GM23338 (cell line): ENCODE results near the gene GBP6.

Experiments used
- EZH2 ChIP-seq: fragments of 200-600 bp; sonication (generic); IDR thresholded peaks from one replicate; pipeline ENCODE4 v1.8.0; 2017; ENCODE audit warnings: antibody characterized with exemption, mild to moderate bottlenecking, low read depth; ENCODE audit not compliant: unreplicated experiment
- EZH2phosphoT487 ChIP-seq: fragments of 200-600 bp; sonication (generic); IDR thresholded peaks from one replicate; pipeline ENCODE4 v1.8.1; 2018; ENCODE audit warnings: antibody characterized with exemption; ENCODE audit not compliant: unreplicated experiment
- JUNB ChIP-seq: IDR thresholded peaks from one replicate; pipeline ENCODE4 v1.6.1; 2016; ENCODE audit warnings: antibody characterized with exemption; ENCODE audit not compliant: unreplicated experiment
- POLR2AphosphoS5 ChIP-seq: IDR thresholded peaks from 2 replicates; pipeline ENCODE4 v1.6.1; 2016; ENCODE audit warnings: antibody characterized with exemption, low read depth
- ZNF331 ChIP-seq: fragments of 250-450 bp; sonication (Bioruptor Pico); IDR thresholded peaks from 2 replicates; pipeline ENCODE4 v1.5.0; 2020; ENCODE audit warnings: low read depth, mild to moderate bottlenecking, moderate library complexity
- TF ChIP-seq, protein P1 (sequence below), 2 experiments: fragments of 200-600 bp in 1 of 2; sonication (generic) in 1 of 2; conservative IDR thresholded peaks; 2 replicates each; pipeline versions ENCODE4 v1.5.1 to v1.6.1; 2016 to 2017; ENCODE audit warnings: antibody characterized with exemption in 2 of 2, low read depth in 2 of 2, mild to moderate bottlenecking in 2 of 2, moderate library complexity in 1 of 2
- TF ChIP-seq, protein P2 (sequence below): IDR thresholded peaks from one replicate; pipeline ENCODE4 v1.6.1; 2018; ENCODE audit warnings: antibody characterized with exemption; ENCODE audit not compliant: unreplicated experiment
- TF ChIP-seq, protein P3 (sequence below): IDR thresholded peaks from 2 replicates; pipeline ENCODE4 v1.6.1; 2016; ENCODE audit warnings: antibody characterized with exemption

- TF ChIP-seq EZH2, result no peak
- TF ChIP-seq, protein P1, sequence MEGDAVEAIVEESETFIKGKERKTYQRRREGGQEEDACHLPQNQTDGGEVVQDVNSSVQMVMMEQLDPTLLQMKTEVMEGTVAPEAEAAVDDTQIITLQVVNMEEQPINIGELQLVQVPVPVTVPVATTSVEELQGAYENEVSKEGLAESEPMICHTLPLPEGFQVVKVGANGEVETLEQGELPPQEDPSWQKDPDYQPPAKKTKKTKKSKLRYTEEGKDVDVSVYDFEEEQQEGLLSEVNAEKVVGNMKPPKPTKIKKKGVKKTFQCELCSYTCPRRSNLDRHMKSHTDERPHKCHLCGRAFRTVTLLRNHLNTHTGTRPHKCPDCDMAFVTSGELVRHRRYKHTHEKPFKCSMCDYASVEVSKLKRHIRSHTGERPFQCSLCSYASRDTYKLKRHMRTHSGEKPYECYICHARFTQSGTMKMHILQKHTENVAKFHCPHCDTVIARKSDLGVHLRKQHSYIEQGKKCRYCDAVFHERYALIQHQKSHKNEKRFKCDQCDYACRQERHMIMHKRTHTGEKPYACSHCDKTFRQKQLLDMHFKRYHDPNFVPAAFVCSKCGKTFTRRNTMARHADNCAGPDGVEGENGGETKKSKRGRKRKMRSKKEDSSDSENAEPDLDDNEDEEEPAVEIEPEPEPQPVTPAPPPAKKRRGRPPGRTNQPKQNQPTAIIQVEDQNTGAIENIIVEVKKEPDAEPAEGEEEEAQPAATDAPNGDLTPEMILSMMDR (conservative IDR thresholded peaks at IDR 0.05; ENCODE audit: low read depth in 2 of 2), result no peak
- TF ChIP-seq JUNB, result no peak
- TF ChIP-seq POLR2AphosphoS5, result no peak
- TF ChIP-seq, protein P2, sequence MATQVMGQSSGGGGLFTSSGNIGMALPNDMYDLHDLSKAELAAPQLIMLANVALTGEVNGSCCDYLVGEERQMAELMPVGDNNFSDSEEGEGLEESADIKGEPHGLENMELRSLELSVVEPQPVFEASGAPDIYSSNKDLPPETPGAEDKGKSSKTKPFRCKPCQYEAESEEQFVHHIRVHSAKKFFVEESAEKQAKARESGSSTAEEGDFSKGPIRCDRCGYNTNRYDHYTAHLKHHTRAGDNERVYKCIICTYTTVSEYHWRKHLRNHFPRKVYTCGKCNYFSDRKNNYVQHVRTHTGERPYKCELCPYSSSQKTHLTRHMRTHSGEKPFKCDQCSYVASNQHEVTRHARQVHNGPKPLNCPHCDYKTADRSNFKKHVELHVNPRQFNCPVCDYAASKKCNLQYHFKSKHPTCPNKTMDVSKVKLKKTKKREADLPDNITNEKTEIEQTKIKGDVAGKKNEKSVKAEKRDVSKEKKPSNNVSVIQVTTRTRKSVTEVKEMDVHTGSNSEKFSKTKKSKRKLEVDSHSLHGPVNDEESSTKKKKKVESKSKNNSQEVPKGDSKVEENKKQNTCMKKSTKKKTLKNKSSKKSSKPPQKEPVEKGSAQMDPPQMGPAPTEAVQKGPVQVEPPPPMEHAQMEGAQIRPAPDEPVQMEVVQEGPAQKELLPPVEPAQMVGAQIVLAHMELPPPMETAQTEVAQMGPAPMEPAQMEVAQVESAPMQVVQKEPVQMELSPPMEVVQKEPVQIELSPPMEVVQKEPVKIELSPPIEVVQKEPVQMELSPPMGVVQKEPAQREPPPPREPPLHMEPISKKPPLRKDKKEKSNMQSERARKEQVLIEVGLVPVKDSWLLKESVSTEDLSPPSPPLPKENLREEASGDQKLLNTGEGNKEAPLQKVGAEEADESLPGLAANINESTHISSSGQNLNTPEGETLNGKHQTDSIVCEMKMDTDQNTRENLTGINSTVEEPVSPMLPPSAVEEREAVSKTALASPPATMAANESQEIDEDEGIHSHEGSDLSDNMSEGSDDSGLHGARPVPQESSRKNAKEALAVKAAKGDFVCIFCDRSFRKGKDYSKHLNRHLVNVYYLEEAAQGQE, result no peak
- no peak for TF ChIP-seq EZH2phosphoT487
- TF ChIP-seq, protein P3, sequence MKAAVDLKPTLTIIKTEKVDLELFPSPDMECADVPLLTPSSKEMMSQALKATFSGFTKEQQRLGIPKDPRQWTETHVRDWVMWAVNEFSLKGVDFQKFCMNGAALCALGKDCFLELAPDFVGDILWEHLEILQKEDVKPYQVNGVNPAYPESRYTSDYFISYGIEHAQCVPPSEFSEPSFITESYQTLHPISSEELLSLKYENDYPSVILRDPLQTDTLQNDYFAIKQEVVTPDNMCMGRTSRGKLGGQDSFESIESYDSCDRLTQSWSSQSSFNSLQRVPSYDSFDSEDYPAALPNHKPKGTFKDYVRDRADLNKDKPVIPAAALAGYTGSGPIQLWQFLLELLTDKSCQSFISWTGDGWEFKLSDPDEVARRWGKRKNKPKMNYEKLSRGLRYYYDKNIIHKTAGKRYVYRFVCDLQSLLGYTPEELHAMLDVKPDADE, result no peak
- TF ChIP-seq ZNF331 (CRISPR knock-in tag), result no peak
Measured at GRCh38 chr1:89322402-89322801, 41.5 kb upstream of the GBP6 start.
